DOHH2 (cell line): ENCODE results near the gene PDZRN4.

ENCODE experiments used
- H3F3A ChIP-seq: fragments of 200-600 bp; sonication (generic), shearing (Covaris generic); 2 replicates; pipeline ENCODE4 v1.6.0; 2016; ENCODE audit warnings: antibody characterized with exemption, mild to moderate bottlenecking; ENCODE audit not compliant: control insufficient read depth, insufficient read depth
- H3K27ac ChIP-seq: fragments of 200-600 bp; sonication (generic); 2 replicates; pipeline ENCODE4 v1.5.1; 2014; ENCODE audit warnings: low read depth, mild to moderate bottlenecking, low read length, moderate library complexity
- H3K27me3 ChIP-seq: fragments of 200-600 bp; sonication (generic); 2 replicates; pipeline ENCODE4 v1.6.1; 2014; ENCODE audit warnings: mild to moderate bottlenecking, low read length, mixed read lengths; ENCODE audit not compliant: control insufficient read depth
- H3K36me3 ChIP-seq: fragments of 200-600 bp; sonication (generic); 2 replicates; pipeline ENCODE4 v1.6.1; 2014; ENCODE audit warnings: mild to moderate bottlenecking, low read length, moderate library complexity, mixed read lengths; ENCODE audit not compliant: control insufficient read depth
- H3K4me1 ChIP-seq: fragments of 200-600 bp; sonication (generic); 2 replicates; pipeline ENCODE4 v1.6.1; 2014; ENCODE audit warnings: mild to moderate bottlenecking, low read length, mixed read lengths; ENCODE audit not compliant: control insufficient read depth
- H3K4me2 ChIP-seq: fragments of 200-600 bp; sonication (generic); 2 replicates; pipeline ENCODE4 v1.6.0; 2014; ENCODE audit warnings: mild to moderate bottlenecking, low read length, moderate library complexity
- H3K4me3 ChIP-seq: fragments of 200-600 bp; sonication (generic); 2 replicates; pipeline ENCODE4 v1.5.1; 2014; ENCODE audit warnings: mild to moderate bottlenecking, low read length, mixed read lengths
- H3K79me2 ChIP-seq: fragments of 200-600 bp; sonication (generic); 2 replicates; pipeline ENCODE4 v1.6.1; 2014; ENCODE audit warnings: mild to moderate bottlenecking, low read length, mixed read lengths; ENCODE audit not compliant: control insufficient read depth
- H3K9me2 ChIP-seq: fragments of 200-600 bp; sonication (generic); replicated peaks from 2 replicates; pipeline ENCODE4 v1.6.1; 2014; ENCODE audit warnings: mild to moderate bottlenecking, low read length, mixed read lengths; ENCODE audit not compliant: control insufficient read depth
- H3K9me3 ChIP-seq: fragments of 200-600 bp; sonication (generic); 2 replicates; pipeline ENCODE4 v1.6.1; 2014; ENCODE audit warnings: antibody characterized with exemption, low read length, mixed read lengths; ENCODE audit not compliant: control insufficient read depth, insufficient read depth
- H4K20me1 ChIP-seq: fragments of 200-600 bp; sonication (generic); 2 replicates; pipeline ENCODE4 v1.6.0; 2014; ENCODE audit warnings: low read depth, mild to moderate bottlenecking, antibody characterized with exemption, low read length, moderate library complexity; ENCODE audit not compliant: control insufficient read depth, insufficient read depth
- CTCF ChIP-seq: fragments of 200-600 bp; sonication (generic); IDR thresholded peaks from one replicate; pipeline ENCODE4 v1.5.1; 2014; ENCODE audit warnings: antibody characterized with exemption, mild to moderate bottlenecking, low read depth, low read length; ENCODE audit not compliant: poor library complexity, severe bottlenecking
- EZH2phosphoT487 ChIP-seq: fragments of 200-600 bp; sonication (generic); IDR thresholded peaks from 2 replicates; pipeline ENCODE4 v1.6.1; 2017; ENCODE audit warnings: borderline replicate concordance, mild to moderate bottlenecking, antibody characterized with exemption, low read length, moderate library complexity, mixed read lengths

The PDZRN4 gene

GRCh38 chr12:41193311-41193710, 5.2 kb downstream of the PDZRN4 start:
- Histone ChIP-seq H3K9me3 (no peaks in the 10 kb centered on the region), H3K4me1 (no peaks in the 10 kb centered on the region), H3K9me2 (no peaks in the 10 kb centered on the region), H3K4me2 (no peak overlapping the region), H3K27ac (no peak overlapping the region), H3F3A (no peaks in the 10 kb centered on the region), H3K4me3 (no peak overlapping the region), H3K79me2 (no peaks in the 10 kb centered on the region), H3K36me3 (no peaks in the 10 kb centered on the region), H3K27me3 (no peaks in the 10 kb centered on the region), H4K20me1 (no peaks in the 10 kb centered on the region)
- TF ChIP-seq EZH2phosphoT487, result no peak
- TF ChIP-seq CTCF, result no peak

GRCh38 chr12:41202051-41202450, 13.9 kb downstream of the PDZRN4 start:
- H4K20me1 ChIP-seq, result no peaks in the 10 kb centered on the region
- no peaks in the 10 kb centered on the region for H3F3A ChIP-seq
- no peaks in the 10 kb centered on the region for H3K79me2 ChIP-seq
- no peak overlapping the region for H3K27ac ChIP-seq
- H3K36me3 ChIP-seq, result no peaks in the 10 kb centered on the region
- H3K4me2 ChIP-seq, result no peak overlapping the region
- no peaks in the 10 kb centered on the region for H3K27me3 ChIP-seq
- H3K9me3 ChIP-seq, result no peaks in the 10 kb centered on the region
- no peak overlapping the region for H3K4me3 ChIP-seq
- no peaks in the 10 kb centered on the region for H3K4me1 ChIP-seq
- no peaks in the 10 kb centered on the region for H3K9me2 ChIP-seq
- no peak for TF ChIP-seq EZH2phosphoT487
- no peak for TF ChIP-seq CTCF

- H3K9me2 ChIP-seq, result no peaks in the 10 kb centered on the region
- no peaks in the 10 kb centered on the region for H3K36me3 ChIP-seq
- no peak overlapping the region for H3K4me3 ChIP-seq
- no peaks in the 10 kb centered on the region for H3K4me1 ChIP-seq
- no peaks in the 10 kb centered on the region for H4K20me1 ChIP-seq
- TF ChIP-seq CTCF, result no peak
- no peak for TF ChIP-seq EZH2phosphoT487
- H3K27me3 ChIP-seq, result no peaks in the 10 kb centered on the region
- H3F3A ChIP-seq, result no peaks in the 10 kb centered on the region
- no peaks in the 10 kb centered on the region for H3K79me2 ChIP-seq
- H3K27ac ChIP-seq, result no peak overlapping the region
- H3K4me2 ChIP-seq, result no peak overlapping the region
- no peaks in the 10 kb centered on the region for H3K9me3 ChIP-seq
These were observed 17.1 kb downstream of the PDZRN4 start for GRCh38 chr12:41205070-41205709.
